CD4-positive, alpha-beta T cell (primary cell): ENCODE results near the gene ZG16B. TPM values are rescaled to one million over a fixed set of nuclear protein-coding genes. Genes with fewer than 3 reads are reported as not detected.
A peak's percentile ranks its signal among the peaks of the same experiment; 100 is the strongest.

Experiments used
- ATAC-seq: fragments of 200-7000 bp; cut with Tn5 transposase; one replicate; pipeline ENCODE4 v1.10.0; 2022; ENCODE audit warnings: mild to moderate bottlenecking; ENCODE audit not compliant: poor library complexity
- CTCF ChIA-PET: fragments of 350-600 bp; sonication (Branson Sonifier 250); formaldehyde crosslinking; loops from one replicate; lab custom pipeline; 2021; ENCODE audit warnings: antibody characterized with exemption, inconsistent platforms; lab: Charles Lee
- POLR2A ChIA-PET: fragments of 350-600 bp; sonication (Branson Sonifier 250); formaldehyde crosslinking; loops from one replicate; lab custom pipeline; 2021; ENCODE audit warnings: antibody characterized with exemption, inconsistent platforms; lab: Charles Lee
- DNase-seq, 14 experiments: peaks; one replicate each; pipeline ENCODE4 v3.0.0-alpha.2; 2013 to 2020; ENCODE audit warnings: mixed read lengths in 2 of 14
- H3K27ac ChIP-seq, 2 donors: one replicate each; pipeline versions ENCODE4 v1.5.1 to v1.7.0; 2013; ENCODE audit warnings: low read length in 2 of 2, low read depth in 1 of 2, mild to moderate bottlenecking in 1 of 2
- H3K27me3 ChIP-seq, 2 experiments: 1 replicate in 1 of 2; 2 replicates in 1 of 2; pipeline versions ENCODE4 v1.6.1 to v1.7.0; 2013; ENCODE audit warnings: low read length in 2 of 2, control low read depth in 1 of 2, mild to moderate bottlenecking in 1 of 2, moderate library complexity in 1 of 2; ENCODE audit not compliant: insufficient read depth in 2 of 2, control insufficient read depth in 1 of 2
- H3K36me3 ChIP-seq: one replicate; pipeline ENCODE4 v1.6.1; 2013; ENCODE audit warnings: low read length, control low read depth; ENCODE audit not compliant: insufficient read depth
- H3K4me1 ChIP-seq: one replicate; pipeline ENCODE4 v1.6.1; 2013; ENCODE audit warnings: low read length, control low read depth; ENCODE audit not compliant: insufficient read depth
- H3K4me3 ChIP-seq: one replicate; pipeline ENCODE4 v1.5.1; 2013; ENCODE audit warnings: mild to moderate bottlenecking, low read length, moderate library complexity
- H3K9me3 ChIP-seq, 2 experiments: 1 replicate in 1 of 2; 2 replicates in 1 of 2; pipeline versions ENCODE4 v1.6.1 to v1.7.0; 2013; ENCODE audit warnings: low read length in 2 of 2, mild to moderate bottlenecking in 2 of 2, control low read depth in 1 of 2, moderate library complexity in 1 of 2; ENCODE audit not compliant: control insufficient read depth in 1 of 2, insufficient read depth in 1 of 2
- H3K27ac Mint-ChIP-seq: one replicate; pipeline ENCODE4 v1.8.0; 2020; ENCODE audit warnings: mixed read lengths
- H3K27me3 Mint-ChIP-seq: one replicate; pipeline ENCODE4 v1.8.0; 2021; ENCODE audit warnings: mixed read lengths
- H3K36me3 Mint-ChIP-seq: one replicate; pipeline ENCODE4 v1.8.0; 2021; ENCODE audit warnings: low read depth, mixed read lengths
- H3K4me1 Mint-ChIP-seq: one replicate; pipeline ENCODE4 v1.8.0; 2021; ENCODE audit warnings: low read depth, mixed read lengths
- H3K4me3 Mint-ChIP-seq: one replicate; pipeline ENCODE4 v1.8.0; 2020; ENCODE audit warnings: mild to moderate bottlenecking, mixed read lengths
- H3K9me3 Mint-ChIP-seq: one replicate; pipeline ENCODE4 v1.8.0; 2020; ENCODE audit warnings: mixed read lengths
- intact Hi-C, 2 experiments: fragments of 100-400 bp; cut with DNase I in 1 of 2; cut with micrococcal nuclease in 1 of 2; formaldehyde crosslinking; loops; one replicate each; pipeline versions ENCODE4 v1.15.1 to v1.9.0; 2023 to 2025; cut with DNase I, micrococcal nuclease
- total RNA-seq, 174 experiments: library from RNA in 2 of 174; stranded (reverse) in 2 of 174; gene quantifications; one replicate each; pipeline ENCODE4 v1.2.3 and lab custom pipeline; 2021 to 2026
- TF ChIP-seq, protein P1 (sequence below): fragments of 200-600 bp; IDR thresholded peaks from one replicate; pipeline ENCODE4 v1.8.0; 2022; ENCODE audit warnings: antibody characterized with exemption, mild to moderate bottlenecking

ZG16B gene
- total RNA-seq, 2 experiments from 2014 or later = not detected

DNA sequence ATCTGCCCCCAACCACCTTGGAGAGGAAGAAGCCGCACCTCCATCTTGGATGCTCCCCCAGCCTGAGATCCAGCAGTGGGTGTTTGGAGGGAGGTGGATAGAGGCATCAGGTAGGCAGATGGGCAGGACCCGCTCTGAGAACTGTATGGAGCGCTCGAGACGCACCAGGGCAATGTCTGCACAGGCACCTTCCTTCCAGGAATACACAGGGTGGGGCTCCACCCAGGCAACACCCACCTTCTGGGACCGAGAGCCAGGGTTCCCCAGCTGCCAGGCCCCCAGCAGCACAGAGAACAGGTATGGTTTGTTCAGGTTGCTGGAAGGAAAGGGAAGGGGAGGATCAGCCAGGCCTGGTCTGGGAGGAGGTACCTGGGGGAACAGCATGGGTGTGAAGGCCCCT is 25.4 kb downstream of the ZG16B start:
- Histone ChIP-seq H3K4me1 (peaks cover 25% of the 10 kb centered on the region), H3K9me3 (peaks cover 7 to 34% of the 10 kb centered on the region in 2 experiments), H3K4me3 (no peak overlapping the region), H3K36me3 (no peaks in the 10 kb centered on the region), H3K27ac (no peak overlapping the region), H3K27me3 (peaks cover 6 to 7% of the 10 kb centered on the region in 2 experiments)
- ChIA-PET POLR2A (no interaction called here), CTCF (interaction anchor here (3.0 kb wide), 1 partner anchor 13 kb away, joined by 14 read pairs; no protein-coding TSS in a partner anchor)
- TF ChIP-seq, protein P1, sequence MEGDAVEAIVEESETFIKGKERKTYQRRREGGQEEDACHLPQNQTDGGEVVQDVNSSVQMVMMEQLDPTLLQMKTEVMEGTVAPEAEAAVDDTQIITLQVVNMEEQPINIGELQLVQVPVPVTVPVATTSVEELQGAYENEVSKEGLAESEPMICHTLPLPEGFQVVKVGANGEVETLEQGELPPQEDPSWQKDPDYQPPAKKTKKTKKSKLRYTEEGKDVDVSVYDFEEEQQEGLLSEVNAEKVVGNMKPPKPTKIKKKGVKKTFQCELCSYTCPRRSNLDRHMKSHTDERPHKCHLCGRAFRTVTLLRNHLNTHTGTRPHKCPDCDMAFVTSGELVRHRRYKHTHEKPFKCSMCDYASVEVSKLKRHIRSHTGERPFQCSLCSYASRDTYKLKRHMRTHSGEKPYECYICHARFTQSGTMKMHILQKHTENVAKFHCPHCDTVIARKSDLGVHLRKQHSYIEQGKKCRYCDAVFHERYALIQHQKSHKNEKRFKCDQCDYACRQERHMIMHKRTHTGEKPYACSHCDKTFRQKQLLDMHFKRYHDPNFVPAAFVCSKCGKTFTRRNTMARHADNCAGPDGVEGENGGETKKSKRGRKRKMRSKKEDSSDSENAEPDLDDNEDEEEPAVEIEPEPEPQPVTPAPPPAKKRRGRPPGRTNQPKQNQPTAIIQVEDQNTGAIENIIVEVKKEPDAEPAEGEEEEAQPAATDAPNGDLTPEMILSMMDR = no peak
- DNase-seq (no peak), ATAC-seq (no peak)
- peaks cover 5% of the 10 kb centered on the region for H3K4me1 Mint-ChIP-seq
- H3K27me3 Mint-ChIP-seq = peaks cover 19% of the 10 kb centered on the region
- H3K9me3 Mint-ChIP-seq = peaks cover 3% of the 10 kb centered on the region
- no peaks in the 10 kb centered on the region for H3K36me3 Mint-ChIP-seq
- H3K27ac Mint-ChIP-seq = no peak overlapping the region
- no peak overlapping the region for H3K4me3 Mint-ChIP-seq
- intact Hi-C loops = no loop called here

DNA sequence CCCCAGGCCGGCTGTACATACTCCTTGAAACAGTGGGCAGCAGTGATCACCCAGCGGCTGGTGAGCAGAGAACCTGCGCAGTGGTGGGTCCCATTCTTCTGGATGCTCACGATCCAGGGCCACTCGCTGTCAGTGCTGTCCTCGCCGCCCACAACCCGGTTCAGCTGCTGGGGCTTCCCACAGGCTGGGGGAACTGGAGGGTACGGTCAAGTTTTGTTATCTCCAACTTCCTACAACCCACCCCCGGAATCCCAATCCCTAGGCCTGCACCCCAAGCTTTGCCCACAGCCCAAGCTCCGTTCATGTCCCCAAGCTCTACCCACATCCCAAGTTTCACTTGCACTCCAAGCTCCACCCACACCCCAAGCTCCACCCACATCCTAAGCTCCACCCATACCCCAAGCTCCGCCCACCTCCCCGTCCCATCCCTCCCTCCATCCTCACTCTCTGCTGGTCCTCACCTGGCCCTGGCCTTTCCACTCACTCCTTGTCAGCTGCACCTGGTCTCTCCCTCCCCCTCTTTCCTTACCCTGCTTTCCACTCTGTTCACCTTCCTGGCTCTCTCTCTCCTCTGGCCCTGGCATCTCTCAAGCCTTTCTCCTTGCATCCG is 26.1 kb downstream of the ZG16B start:
- ChIA-PET CTCF (no interaction called here), POLR2A (no interaction called here)
- peak in 4 of 14 experiments; percentile 22 to 59 (median 42) for DNase-seq
- H3K4me3 ChIP-seq = no peak overlapping the region
- intact Hi-C loops = no loop called here
- H3K4me1 Mint-ChIP-seq = peaks cover 5% of the 10 kb centered on the region
- peaks cover 6 to 7% of the 10 kb centered on the region in 2 experiments for H3K27me3 ChIP-seq
- peaks cover 7 to 41% of the 10 kb centered on the region in 2 experiments for H3K9me3 ChIP-seq
- no peaks in the 10 kb centered on the region for H3K36me3 Mint-ChIP-seq
- H3K27me3 Mint-ChIP-seq = peaks cover 22% of the 10 kb centered on the region
- H3K4me3 Mint-ChIP-seq = no peak overlapping the region
- no peaks in the 10 kb centered on the region for H3K36me3 ChIP-seq
- H3K4me1 ChIP-seq = peaks cover 25% of the 10 kb centered on the region
- TF ChIP-seq, protein P1 = no peak
- no peak overlapping the region for H3K27ac ChIP-seq
- ATAC-seq = peak; percentile 45
- no peak overlapping the region for H3K27ac Mint-ChIP-seq
- H3K9me3 Mint-ChIP-seq = peaks cover 3% of the 10 kb centered on the region

DNA sequence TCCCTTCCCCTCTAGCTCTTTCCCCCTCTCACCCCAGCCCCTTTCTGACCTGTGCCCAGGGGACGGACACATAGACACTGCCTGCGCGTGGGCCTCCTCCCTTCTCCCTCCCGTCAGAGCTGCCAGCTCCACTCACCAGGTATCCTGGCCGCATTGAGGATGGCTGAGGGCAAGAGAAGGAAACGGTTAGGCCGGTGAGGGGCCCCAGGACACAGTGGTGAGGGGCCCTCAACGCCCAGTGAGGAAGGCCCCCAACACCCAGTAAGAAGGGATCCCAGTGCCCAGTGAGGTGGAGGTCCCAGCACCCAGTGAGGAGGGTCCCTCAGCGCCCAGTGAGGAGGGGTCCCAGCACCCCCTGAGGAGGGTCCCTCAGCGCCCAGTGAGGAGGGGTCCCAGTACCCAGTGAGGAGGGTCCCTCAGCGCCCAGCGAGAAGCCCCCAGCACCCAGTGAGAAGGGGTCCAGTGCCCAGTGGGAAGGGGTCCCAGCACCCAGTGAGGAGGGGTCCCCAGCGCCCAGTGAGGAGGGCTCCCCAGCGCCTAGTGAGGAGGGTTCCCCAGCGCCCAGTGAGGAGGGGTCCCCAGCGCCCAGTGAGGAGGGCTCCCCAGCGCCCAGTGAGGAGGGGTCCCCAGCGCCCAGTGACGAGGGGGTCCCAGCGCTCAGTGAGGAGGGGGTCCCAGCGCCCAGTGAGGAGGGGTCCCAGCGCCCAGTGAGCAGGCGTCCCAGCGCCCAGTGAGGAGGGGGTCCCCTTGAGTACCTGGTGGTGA is 26.8 kb downstream of the ZG16B start:
- H3K4me3 ChIP-seq = no peak overlapping the region
- POLR2A ChIA-PET = no interaction called here

More for the DNA sequence above, 26.8 kb downstream of the ZG16B start:
- H3K9me3 ChIP-seq = peaks cover 7 to 41% of the 10 kb centered on the region in 2 experiments
- H3K27ac ChIP-seq = no peak overlapping the region
- peaks cover 3% of the 10 kb centered on the region for H3K9me3 Mint-ChIP-seq
- H3K27ac Mint-ChIP-seq = no peak overlapping the region
- CTCF ChIA-PET = no interaction called here
- intact Hi-C loops = no loop called here
- H3K27me3 Mint-ChIP-seq = peaks cover 27% of the 10 kb centered on the region
- no peaks in the 10 kb centered on the region for H3K36me3 ChIP-seq
- H3K36me3 Mint-ChIP-seq = no peaks in the 10 kb centered on the region
- no peak for DNase-seq
- no peak overlapping the region for H3K4me3 Mint-ChIP-seq
- peaks cover 6 to 7% of the 10 kb centered on the region in 2 experiments for H3K27me3 ChIP-seq
- TF ChIP-seq, protein P1 = no peak
- no peak for ATAC-seq
- peaks cover 25% of the 10 kb centered on the region for H3K4me1 ChIP-seq
- H3K4me1 Mint-ChIP-seq = peaks cover 5% of the 10 kb centered on the region
